ENCODE data around the gene RGS7.
"Not testable (repeated sequence)": the region's sequence is repeated elsewhere in the genome, so short reads cannot be mapped to it uniquely, and the experiment has no call there.

The RGS7 gene

GRCh38 chr1:241332987-241333386, 24.0 kb downstream of the RGS7 start:
- in situ Hi-C loops (cut with MboI; ENCODE audit: low sequenced_read_pairs), result no loop called here

- in situ Hi-C loops (cut with MboI; ENCODE audit: low sequenced_read_pairs), result no loop called here
Measured at GRCh38 chr1:241332037-241332409, 25.0 kb downstream of the RGS7 start.

- in situ Hi-C loops (cut with MboI; ENCODE audit: low sequenced_read_pairs), result no loop called here
Measured at GRCh38 chr1:241331328-241332036, 25.5 kb downstream of the RGS7 start.

GRCh38 chr1:241330619-241331327, 26.2 kb downstream of the RGS7 start:
- in situ Hi-C loops (cut with MboI; ENCODE audit: low sequenced_read_pairs), result no loop called here

- in situ Hi-C loops (cut with MboI; ENCODE audit: low sequenced_read_pairs), result no loop called here
Measured at GRCh38 chr1:241325456-241325855, 31.5 kb downstream of the RGS7 start.

- in situ Hi-C loops (cut with MboI; ENCODE audit: low sequenced_read_pairs), result no loop called here
Measured at GRCh38 chr1:241323514-241324195, 33.4 kb downstream of the RGS7 start.

- in situ Hi-C loops (cut with MboI; ENCODE audit: low sequenced_read_pairs), result no loop called here
Measured at GRCh38 chr1:241317676-241318075, 39.3 kb downstream of the RGS7 start.

- in situ Hi-C loops (cut with MboI; ENCODE audit: low sequenced_read_pairs), result no loop called here
Measured at GRCh38 chr1:241316372-241316771, 40.6 kb downstream of the RGS7 start.

- in situ Hi-C loops (cut with MboI; ENCODE audit: low sequenced_read_pairs), result no loop called here
Measured at GRCh38 chr1:241311056-241311746, 45.8 kb downstream of the RGS7 start.

GRCh38 chr1:241310451-241310850, 46.6 kb downstream of the RGS7 start:
- in situ Hi-C loops (cut with MboI; ENCODE audit: low sequenced_read_pairs), result no loop called here

- in situ Hi-C loops (cut with MboI; ENCODE audit: low sequenced_read_pairs), result no loop called here
Measured at GRCh38 chr1:241309651-241310050, 47.4 kb downstream of the RGS7 start.

- in situ Hi-C loops (cut with MboI; ENCODE audit: low sequenced_read_pairs), result no loop called here
Measured at GRCh38 chr1:241308471-241308870, 48.5 kb downstream of the RGS7 start.

GRCh38 chr1:241308011-241308410, 49.0 kb downstream of the RGS7 start:
- in situ Hi-C loops (cut with MboI; ENCODE audit: low sequenced_read_pairs), result no loop called here

- in situ Hi-C loops (cut with MboI; ENCODE audit: low sequenced_read_pairs), result no loop called here
Measured at GRCh38 chr1:241306125-241306790, 50.7 kb downstream of the RGS7 start.

- in situ Hi-C loops (cut with MboI; ENCODE audit: low sequenced_read_pairs), result not testable (repeated sequence)
Measured at GRCh38 chr1:241302024-241302423, 55.0 kb downstream of the RGS7 start.

- in situ Hi-C loops (cut with MboI; ENCODE audit: low sequenced_read_pairs), result no loop called here
Measured at GRCh38 chr1:241299347-241299746, 57.7 kb downstream of the RGS7 start.

- in situ Hi-C loops (cut with MboI; ENCODE audit: low sequenced_read_pairs), result no loop called here
Measured at GRCh38 chr1:241292973-241293372, 64.0 kb downstream of the RGS7 start.

- in situ Hi-C loops (cut with MboI; ENCODE audit: low sequenced_read_pairs), result not testable (repeated sequence)
Measured at GRCh38 chr1:241291548-241291947, 65.5 kb downstream of the RGS7 start.

GRCh38 chr1:241286486-241286885, 70.5 kb downstream of the RGS7 start:
- in situ Hi-C loops (cut with MboI; ENCODE audit: low sequenced_read_pairs), result no loop called here

GRCh38 chr1:241276391-241276790, 80.6 kb downstream of the RGS7 start:
- in situ Hi-C loops (cut with MboI; ENCODE audit: low sequenced_read_pairs), result no loop called here

- in situ Hi-C loops (cut with MboI; ENCODE audit: low sequenced_read_pairs), result no loop called here
Measured at GRCh38 chr1:241275981-241276380, 81.0 kb downstream of the RGS7 start.
